NCI-H2196 (cell line): Measurements from ENCODE around the gene TESK2.

Source experiments
- DNase-seq: peaks from one replicate; lab custom pipeline; 2025; ENCODE audit not compliant: unreplicated experiment; lab: John Stamatoyannopoulos, UW

TESK2 gene

GRCh38 chr1:45306905-45307304 lies 184.1 kb downstream of the TESK2 start:
- no peak for DNase-seq

DNA sequence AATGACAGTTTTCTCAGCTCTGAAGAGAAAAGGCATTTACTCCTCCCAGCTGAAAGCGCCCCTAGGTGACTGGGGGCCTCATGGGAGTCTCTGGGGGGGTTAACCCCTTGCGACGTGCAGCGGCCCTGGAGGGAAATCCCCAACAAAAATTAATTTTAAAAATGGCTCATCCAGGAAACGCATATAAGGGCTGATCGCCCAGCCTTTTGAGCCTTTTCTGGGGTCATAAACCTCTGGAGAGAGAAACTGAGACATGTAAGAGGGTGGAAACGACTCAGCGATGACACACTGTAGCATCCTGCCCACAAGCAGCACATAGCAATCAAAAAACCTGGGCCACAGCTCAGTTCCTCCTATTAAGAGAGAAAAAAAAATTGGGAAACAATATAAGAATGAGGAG lies 184.6 kb downstream of the TESK2 start:
- no peak for DNase-seq

DNA sequence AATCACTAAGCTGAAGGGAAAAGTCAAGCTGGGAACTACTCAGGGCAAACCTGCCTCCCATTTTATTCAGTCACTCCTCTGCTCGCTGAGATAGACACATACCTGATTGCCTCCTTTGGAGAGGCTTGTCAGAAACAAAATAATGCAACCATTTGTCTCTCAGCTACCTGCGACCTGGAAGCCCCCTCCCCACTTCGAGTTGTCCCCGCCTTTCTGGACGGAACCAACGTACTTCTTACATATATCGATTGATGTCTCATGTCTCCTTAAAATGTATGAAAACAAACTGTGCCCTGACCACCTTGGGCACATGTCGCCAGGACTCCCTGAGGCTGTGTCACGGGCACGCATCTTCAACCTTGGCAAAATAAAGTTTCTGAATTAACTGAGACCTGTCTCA lies 185.7 kb downstream of the TESK2 start:
- DNase-seq, result no peak

- DNase-seq, result peak; percentile 68
Measured at GRCh38 chr1:45304311-45305081, 186.5 kb downstream of the TESK2 start.

- DNase-seq, result peak; percentile 97
Measured at GRCh38 chr1:45303520-45304310, 187.2 kb downstream of the TESK2 start.

- no peak for DNase-seq
Measured at GRCh38 chr1:45302505-45303150, 188.3 kb downstream of the TESK2 start.

DNA sequence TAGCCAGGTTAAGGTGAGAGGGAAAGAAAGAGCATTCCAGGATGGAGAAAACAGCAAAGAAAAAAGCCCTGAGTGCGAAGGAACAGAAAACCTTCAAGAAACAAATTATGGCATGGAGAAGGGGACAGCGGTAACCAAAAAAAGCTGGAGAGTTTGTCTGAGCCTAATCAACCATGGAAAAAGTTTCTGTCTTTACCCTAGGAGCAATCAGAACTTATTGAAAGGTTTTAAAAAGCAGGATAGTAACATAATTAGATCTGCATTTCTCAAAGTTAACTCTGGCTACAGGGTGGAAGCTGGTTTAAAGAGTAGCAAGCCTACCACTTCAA lies 190.3 kb downstream of the TESK2 start:
- no peak for DNase-seq

DNA sequence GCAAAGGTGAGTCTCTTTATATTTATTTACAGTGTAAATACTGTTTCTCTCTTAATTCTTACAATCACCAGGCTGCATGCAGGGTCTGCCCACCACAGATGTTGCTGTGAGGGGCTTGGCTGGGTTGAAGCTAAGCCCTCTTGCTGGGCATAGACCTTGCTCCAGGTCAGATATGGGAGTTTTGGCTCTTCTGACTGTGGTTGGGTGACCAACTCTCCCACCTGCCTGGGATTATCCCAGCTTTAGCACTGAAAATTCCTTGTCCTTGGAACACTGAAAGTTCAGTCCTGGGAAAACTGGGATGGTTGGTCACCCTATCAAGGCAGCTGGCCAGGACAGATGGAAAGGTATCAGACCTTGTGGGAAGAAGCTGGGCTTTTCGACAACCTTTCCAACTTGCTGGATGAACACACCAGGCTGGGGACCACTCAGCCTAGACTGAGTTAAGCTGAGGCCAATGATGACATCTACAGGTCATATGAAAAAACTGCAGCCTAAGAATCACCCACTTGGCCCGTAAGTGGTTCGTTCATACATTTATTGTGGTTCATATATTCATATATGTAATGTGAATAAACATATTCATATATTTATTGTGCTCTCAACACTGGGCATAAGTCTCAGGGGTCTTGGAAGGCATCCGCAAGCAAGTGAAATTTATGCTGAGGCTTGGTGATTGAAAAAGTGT lies 190.8 kb downstream of the TESK2 start:
- peak; percentile 74 for DNase-seq

- no peak for DNase-seq
Measured at GRCh38 chr1:45299296-45299695, 191.7 kb downstream of the TESK2 start.

- no peak for DNase-seq
Measured at GRCh38 chr1:45297666-45298356, 193.2 kb downstream of the TESK2 start.
